H1 (cell line): Measurements from ENCODE around the gene FGF18. TPM values are rescaled to one million over a fixed set of nuclear protein-coding genes. Genes with fewer than 3 reads are reported as not detected.

Source experiments
- CTCF ChIA-PET: fragments of 300-600 bp; sonication (Branson Sonifier 250); formaldehyde crosslinking; loops from one replicate; lab custom pipeline; 2021; ENCODE audit not compliant: partially characterized antibody; lab: Charles Lee
- POLR2A ChIA-PET: fragments of 300-600 bp; sonication (Branson Sonifier 250); formaldehyde crosslinking; loops from one replicate; lab custom pipeline; 2021; ENCODE audit warnings: inconsistent platforms; ENCODE audit not compliant: partially characterized antibody; lab: Charles Lee
- DNase-seq, 2 experiments: peaks; one replicate each; pipeline versions ENCODE4 v3.0.0 to v3.0.0-alpha.2; 2010 to 2022; ENCODE audit warnings: low spot score in 2 of 2, low read depth in 1 of 2, mixed read lengths in 1 of 2
- FAIRE-seq: peaks from 2 replicates; lab custom pipeline; 2011; peaks lifted over from hg19 to GRCh38; lab: Jason Lieb, UNC
- H2AFZ ChIP-seq: 2 replicates; pipeline ENCODE4 v1.8.1; 2012; ENCODE audit warnings: low read length, inconsistent platforms
- H2AK5ac ChIP-seq: 2 replicates; pipeline ENCODE4 v1.6.1; 2013; ENCODE audit warnings: low read depth, low read length
- H2BK120ac ChIP-seq: replicated peaks from 2 replicates; pipeline ENCODE3; 2013; ENCODE audit warnings: low read depth, low read length, inconsistent platforms
- H2BK12ac ChIP-seq: 2 replicates; pipeline ENCODE4 v1.6.1; 2013; ENCODE audit warnings: low read depth, low read length
- H2BK15ac ChIP-seq: 2 replicates; pipeline ENCODE4 v1.6.1; 2013; ENCODE audit warnings: low read length
- H2BK20ac ChIP-seq: 2 replicates; pipeline ENCODE4 v1.6.1; 2013; ENCODE audit warnings: low read length
- H2BK5ac ChIP-seq: 2 replicates; pipeline ENCODE4 v1.6.1; 2013; ENCODE audit warnings: low read depth, low read length
- H3K14ac ChIP-seq: 2 replicates; pipeline ENCODE4 v1.6.1; 2013; ENCODE audit warnings: inconsistent platforms; ENCODE audit not compliant: insufficient read length
- H3K18ac ChIP-seq: 2 replicates; pipeline ENCODE4 v1.6.1; 2013; ENCODE audit warnings: low read length; ENCODE audit errors: extremely low read depth
- H3K23ac ChIP-seq: 2 replicates; pipeline ENCODE4 v1.6.1; 2013; ENCODE audit warnings: inconsistent platforms; ENCODE audit not compliant: insufficient read length
- H3K23me2 ChIP-seq: 2 replicates; pipeline ENCODE4 v1.6.1; 2013; ENCODE audit warnings: low read depth, low read length
- H3K27ac ChIP-seq: 2 replicates; pipeline ENCODE4 v1.6.1; 2011; ENCODE audit warnings: low read depth, low read length, inconsistent platforms
- H3K27me3 ChIP-seq, 4 experiments: replicated peaks in 1 of 4; 1 replicate in 1 of 4; 2 replicates in 3 of 4; pipeline versions ENCODE4 v1.6.1 to v1.8.1; 2011 to 2013; ENCODE audit warnings: low read length in 3 of 4, mild to moderate bottlenecking in 3 of 4, inconsistent platforms in 2 of 4, mixed read lengths in 2 of 4, moderate library complexity in 1 of 4; ENCODE audit not compliant: control insufficient read depth in 3 of 4, insufficient read depth in 3 of 4; ENCODE audit errors: extremely low read depth in 1 of 4
- H3K36me3 ChIP-seq, 4 experiments: 2 replicates each; pipeline versions ENCODE4 v1.6.1 to v1.8.1; 2011 to 2013; ENCODE audit warnings: mild to moderate bottlenecking in 4 of 4, low read length in 3 of 4, moderate library complexity in 2 of 4, control low read depth in 1 of 4, inconsistent platforms in 1 of 4; ENCODE audit not compliant: insufficient read depth in 4 of 4, control insufficient read depth in 2 of 4
- H3K4ac ChIP-seq: replicated peaks from 2 replicates; pipeline ENCODE3; 2013; ENCODE audit warnings: low read length, low read depth, mixed read lengths, inconsistent platforms; ENCODE audit not compliant: insufficient read length
- H3K4me1 ChIP-seq, 4 experiments: replicated peaks in 1 of 4; 1 replicate in 1 of 4; 2 replicates in 3 of 4; pipeline versions ENCODE4 v1.6.1 to v1.8.1; 2011 to 2013; ENCODE audit warnings: low read length in 3 of 4, inconsistent platforms in 2 of 4, mixed read lengths in 1 of 4; ENCODE audit not compliant: insufficient read depth in 4 of 4, control insufficient read depth in 3 of 4
- H3K4me2 ChIP-seq, 2 experiments: 2 replicates each; pipeline versions ENCODE4 v1.6.1 to v1.8.1; 2011 to 2013; ENCODE audit warnings: low read depth in 2 of 2, low read length in 2 of 2, control low read depth in 1 of 2, inconsistent platforms in 1 of 2, mild to moderate bottlenecking in 1 of 2; ENCODE audit not compliant: insufficient read depth in 1 of 2
- H3K4me3 ChIP-seq, 4 experiments: fragments of 200-600, 300-600 bp in 1 of 4; sonication (generic), shearing (Covaris generic), sonication (Bioruptor Twin) in 1 of 4; 2 replicates each; pipeline versions ENCODE4 v1.5.1 to v1.8.1; 2011 to 2016; ENCODE audit warnings: low read length in 4 of 4, low read depth in 3 of 4, control low read depth in 2 of 4, inconsistent platforms in 2 of 4, mild to moderate bottlenecking in 2 of 4, mixed read lengths in 1 of 4, moderate library complexity in 1 of 4; ENCODE audit not compliant: insufficient read depth in 2 of 4; ENCODE audit errors: extremely low read depth in 1 of 4
- H3K56ac ChIP-seq: replicated peaks from 2 replicates; pipeline ENCODE3; 2013; ENCODE audit warnings: low read depth, mild to moderate bottlenecking, mixed read lengths, low read length, inconsistent platforms; ENCODE audit not compliant: insufficient read length
- H3K79me1 ChIP-seq: 2 replicates; pipeline ENCODE4 v1.6.1; 2013; ENCODE audit warnings: low read depth, low read length, control low read depth
- H3K79me2 ChIP-seq, 2 experiments: 2 replicates each; pipeline versions ENCODE4 v1.6.1 to v1.8.1; 2012 to 2013; ENCODE audit warnings: low read length in 2 of 2, mild to moderate bottlenecking in 2 of 2, inconsistent platforms in 1 of 2; ENCODE audit not compliant: insufficient read depth in 2 of 2, control insufficient read depth in 1 of 2
- H3K9ac ChIP-seq, 4 experiments: replicated peaks in 1 of 4; 1 replicate in 1 of 4; 2 replicates in 3 of 4; pipeline versions ENCODE4 v1.6.1 to v1.8.1; 2011 to 2013; ENCODE audit warnings: low read depth in 3 of 4, low read length in 3 of 4, control low read depth in 2 of 4, mild to moderate bottlenecking in 2 of 4, moderate library complexity in 2 of 4, inconsistent platforms in 1 of 4; ENCODE audit errors: extremely low read depth in 1 of 4
- H3K9me3 ChIP-seq, 2 experiments: 2 replicates each; pipeline versions ENCODE4 v1.6.1 to v1.8.1; 2012 to 2013; ENCODE audit warnings: mild to moderate bottlenecking in 2 of 2, moderate library complexity in 2 of 2, control low read depth in 1 of 2, inconsistent platforms in 1 of 2, low read depth in 1 of 2, low read length in 1 of 2, mixed read lengths in 1 of 2; ENCODE audit not compliant: insufficient read depth in 2 of 2
- H4K20me1 ChIP-seq, 2 experiments: replicated peaks in 1 of 2; 2 replicates each; pipeline versions ENCODE3 to v1.8.1; 2011 to 2013; ENCODE audit warnings: inconsistent platforms in 2 of 2, low read length in 2 of 2, mild to moderate bottlenecking in 1 of 2; ENCODE audit not compliant: insufficient read depth in 2 of 2, control insufficient read depth in 1 of 2
- H4K5ac ChIP-seq: 2 replicates; pipeline ENCODE4 v1.6.1; 2013; ENCODE audit warnings: low read length, low read depth, mixed read lengths, inconsistent platforms; ENCODE audit not compliant: insufficient read length
- H4K8ac ChIP-seq: 2 replicates; pipeline ENCODE4 v1.8.0; 2013; ENCODE audit warnings: mild to moderate bottlenecking, moderate library complexity, low read length, inconsistent platforms; ENCODE audit not compliant: insufficient read depth; ENCODE audit errors: extremely low read depth
- H4K91ac ChIP-seq: replicated peaks from 2 replicates; pipeline ENCODE3; 2013; ENCODE audit warnings: low read length, mixed read lengths, inconsistent platforms; ENCODE audit not compliant: insufficient read length
- CTBP2 ChIP-seq: IDR thresholded peaks from 2 replicates; pipeline ENCODE4 v1.7.0; 2011; ENCODE audit warnings: borderline replicate concordance, mild to moderate bottlenecking, moderate library complexity, mixed read lengths, low read length; ENCODE audit not compliant: insufficient read depth, insufficient read length
- POLR2A ChIP-seq, 2 experiments: IDR thresholded peaks; 1 replicate in 1 of 2; 2 replicates in 1 of 2; pipeline ENCODE4 v1.6.1; 2011; ENCODE audit warnings: low read depth in 2 of 2, low read length in 2 of 2, mild to moderate bottlenecking in 2 of 2; ENCODE audit errors: control extremely low read depth in 1 of 2
- POLR2AphosphoS5 ChIP-seq: IDR thresholded peaks from 2 replicates; pipeline ENCODE4 v1.6.1; 2011; ENCODE audit warnings: low read depth, low read length
- WGBS, 2 experiments: shearing (Covaris generic) in 1 of 2; methylation state at CpG; one replicate each; pipeline versions ENCODE4 v1.1.6 to v1.1.7; 2013 to 2015; ENCODE audit warnings: low lambda C conversion rate in 2 of 2, mixed read lengths in 2 of 2, inconsistent platforms in 1 of 2, low coverage in 1 of 2, missing lambda C conversion rate in 1 of 2; ENCODE audit not compliant: insufficient replicate concordance in 2 of 2, insufficient coverage in 1 of 2, insufficient read length in 1 of 2; ENCODE audit errors: extremely low coverage in 1 of 2, missing lambda C conversion rate in 1 of 2; 5-methylcytosine and 5-hydroxymethylcytosine counted together
- polyA plus RNA-seq, 7 experiments: library from polyadenylated mRNA; depleted of rRNA in 3 of 7; stranded (reverse) in 5 of 7; unstranded in 2 of 7; fragments of >200 nt in 5 of 7; fragments of 200-250 nt in 2 of 7; gene quantifications; 1 replicate in 5 of 7; 2 replicates in 1 of 7; 4 replicates in 1 of 7; pipeline versions ENCODE4 v1.2.1 to v1.2.3, GENCODE V29; 2011 to 2013; ENCODE audit warnings: missing spikeins in 2 of 7, mixed read lengths in 2 of 7
- total RNA-seq: library from RNA; stranded (reverse); fragmentation: NEBNext Ultra II Directional; extraction: Animal tissue kit (Norgen Biotek cat#: 25700); gene quantifications from 2 replicates; pipeline ENCODE4 v1.2.1, GENCODE V29; 2021

Gene FGF18
- total and polyA plus RNA-seq, 2 of the 8 experiments (the other 6 are each of a cell fraction or from before 2014, with no cell fraction given) = 0.54 to 1.3 TPM

- FAIRE-seq (no peak), DNase-seq (no peak)
- H3K9ac ChIP-seq = no peak overlapping the region
- no peak overlapping the region for H2BK20ac ChIP-seq
- H3K79me2 ChIP-seq = peaks cover 34 to 74% of the 10 kb centered on the region in 2 experiments
- WGBS, 2 experiments = 93% methylated on average over 13 of the region's 13 CpGs; no CpG with 5 or more reads in 1 of the 2 experiments
- no peaks in the 10 kb centered on the region for H3K9me3 ChIP-seq
- no peaks in the 10 kb centered on the region for H3K27me3 ChIP-seq
- peaks cover 37 to 40% of the 10 kb centered on the region in 2 experiments for H4K20me1 ChIP-seq
- no peak overlapping the region for H3K56ac ChIP-seq
- POLR2A ChIA-PET = interaction anchor here (2.8 to 20.7 kb wide), 3 partner anchors 9 to 13 kb away, joined by 30 to 626 read pairs (median 187); partner anchors contain the start of gene NPM1
- no peak overlapping the region for H3K4me2 ChIP-seq
- CTCF ChIA-PET = no interaction called here
- no peak overlapping the region for H3K27ac ChIP-seq
- H3K18ac ChIP-seq = no peak overlapping the region
- no peak overlapping the region for H4K5ac ChIP-seq
- no peak overlapping the region for H2BK120ac ChIP-seq
- no peak overlapping the region for H2BK12ac ChIP-seq
- no peaks in the 10 kb centered on the region for H3K23me2 ChIP-seq
- no peaks in the 10 kb centered on the region for H3K79me1 ChIP-seq
- H3K36me3 ChIP-seq = peaks cover 47 to 75% (median 70%) of the 10 kb centered on the region in 4 experiments
- TF ChIP-seq CTBP2 = no peak
- TF ChIP-seq POLR2A (IDR thresholded peaks at IDR 0.05; ENCODE audit: control extremely low read depth in 1 of 2, low read depth in 2 of 2, low read length in 2 of 2) = peak; percentile 26 to 48
- peak; percentile 24; the same call in 1 of the 2 replicates for TF ChIP-seq POLR2AphosphoS5
- TF ChIP-seq, all 59 proteins: peak for 2
- no peak overlapping the region for H3K14ac ChIP-seq
- H3K4me3 ChIP-seq = no peak overlapping the region
- no peak overlapping the region for H2AK5ac ChIP-seq
- H3K23ac ChIP-seq = no peak overlapping the region
- H4K91ac ChIP-seq = no peak overlapping the region
- no peaks in the 10 kb centered on the region for H3K4me1 ChIP-seq
- no peak overlapping the region for H2BK15ac ChIP-seq
- H3K4ac ChIP-seq = no peak overlapping the region
- H2AFZ ChIP-seq = no peak overlapping the region
- H4K8ac ChIP-seq = no peak overlapping the region
- no peak overlapping the region for H2BK5ac ChIP-seq
Observed at GRCh38 chr5:171401167-171401947, 18.1 kb upstream of the FGF18 start.
